Right lobe of liver (tissue), 4 donors: ENCODE measurements around the gene SRSF9.

ENCODE experiments used
- POLR2A ChIP-seq: fragments of 450-650 bp; IDR thresholded peaks from one replicate; pipeline ENCODE4 v1.6.1; 2017; ENCODE audit warnings: antibody characterized with exemption, mild to moderate bottlenecking
- TF ChIP-seq, protein P1 (sequence below), 4 donors: fragments of 200-600 bp in 3 of 4; fragments of 450-650 bp in 1 of 4; IDR thresholded peaks; one replicate each; pipeline versions ENCODE4 v1.5.1 to v1.8.0; 2016 to 2022; ENCODE audit warnings: antibody characterized with exemption in 4 of 4, mild to moderate bottlenecking in 2 of 4
- donor health status: DM: no; HTN: no; CAD: no.
- donor health status: DM: no; HTN: no; CAD: no.
- donor health status: DM: no; HTN: yes; CAD: no.

DNA sequence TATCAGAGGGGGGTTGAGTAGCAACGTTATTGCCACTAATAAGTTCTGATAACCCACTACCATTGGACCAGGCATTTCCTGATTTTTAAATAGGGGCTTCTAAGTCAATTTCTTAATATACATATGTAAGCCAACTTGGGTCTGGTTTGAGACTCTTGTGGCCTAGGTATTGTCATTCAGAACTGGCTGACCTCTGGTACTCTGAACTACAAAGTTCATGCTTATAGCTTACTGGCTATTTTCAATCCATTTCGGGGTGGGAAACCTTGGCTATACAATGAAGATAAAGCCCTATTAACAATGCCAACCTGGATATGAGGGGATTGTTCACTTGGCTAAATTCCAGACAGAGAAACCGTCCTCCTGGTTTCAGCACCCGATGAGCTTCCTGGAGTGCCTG is 35.0 kb upstream of the SRSF9 start:
- TF ChIP-seq POLR2A = no peak
- TF ChIP-seq, protein P1, sequence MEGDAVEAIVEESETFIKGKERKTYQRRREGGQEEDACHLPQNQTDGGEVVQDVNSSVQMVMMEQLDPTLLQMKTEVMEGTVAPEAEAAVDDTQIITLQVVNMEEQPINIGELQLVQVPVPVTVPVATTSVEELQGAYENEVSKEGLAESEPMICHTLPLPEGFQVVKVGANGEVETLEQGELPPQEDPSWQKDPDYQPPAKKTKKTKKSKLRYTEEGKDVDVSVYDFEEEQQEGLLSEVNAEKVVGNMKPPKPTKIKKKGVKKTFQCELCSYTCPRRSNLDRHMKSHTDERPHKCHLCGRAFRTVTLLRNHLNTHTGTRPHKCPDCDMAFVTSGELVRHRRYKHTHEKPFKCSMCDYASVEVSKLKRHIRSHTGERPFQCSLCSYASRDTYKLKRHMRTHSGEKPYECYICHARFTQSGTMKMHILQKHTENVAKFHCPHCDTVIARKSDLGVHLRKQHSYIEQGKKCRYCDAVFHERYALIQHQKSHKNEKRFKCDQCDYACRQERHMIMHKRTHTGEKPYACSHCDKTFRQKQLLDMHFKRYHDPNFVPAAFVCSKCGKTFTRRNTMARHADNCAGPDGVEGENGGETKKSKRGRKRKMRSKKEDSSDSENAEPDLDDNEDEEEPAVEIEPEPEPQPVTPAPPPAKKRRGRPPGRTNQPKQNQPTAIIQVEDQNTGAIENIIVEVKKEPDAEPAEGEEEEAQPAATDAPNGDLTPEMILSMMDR (IDR thresholded peaks at IDR 0.05) = no peak
